K562 treated with DMSO at 1 percent for 12 hours (cell line): ENCODE measurements around the gene TMEM198. TPM values are rescaled to one million over a fixed set of nuclear protein-coding genes. Genes with fewer than 3 reads are reported as not detected.

Experiments
- total RNA-seq: library from RNA; unstranded; fragments of 300-600 nt; gene quantifications from 2 replicates; pipeline ENCODE4 v1.2.3, GENCODE V29; 2022; ENCODE audit not compliant: insufficient read depth

The TMEM198 gene
- total RNA-seq = 1.2 and 1.5 TPM in 2 replicates

GRCh38 chr2:219543596-219544358, at the start of gene TMEM198, which contains the start of gene CHPF:
Gene TMEM198, plus strand, starts transcription at chr2:219544028. Its CDS starts 700 bp downstream, at chr2:219544728.
Gene CHPF, minus strand, starts transcription at chr2:219543809. Its CDS starts 271 bp downstream, at chr2:219543538.

GRCh38 chr2:219498280-219499057, 45.4 kb upstream of the TMEM198 start, which contains the start of gene GMPPA:
Gene GMPPA, plus strand, starts transcription at chr2:219498891. Its CDS starts 1,085 bp downstream, at chr2:219499976.

GRCh38 chr2:219514196-219514761, 29.5 kb upstream of the TMEM198 start, which contains the start of gene ASIC4:
Gene ASIC4, plus strand, starts transcription at chr2:219514482. Its CDS starts 243 bp downstream, at chr2:219514725.

GRCh38 chr2:219571311-219572236, 27.7 kb downstream of the TMEM198 start, which contains the start of gene OBSL1:
Gene OBSL1, minus strand, starts transcription at chr2:219571539. Its CDS starts 307 bp downstream, at chr2:219571232.

DNA sequence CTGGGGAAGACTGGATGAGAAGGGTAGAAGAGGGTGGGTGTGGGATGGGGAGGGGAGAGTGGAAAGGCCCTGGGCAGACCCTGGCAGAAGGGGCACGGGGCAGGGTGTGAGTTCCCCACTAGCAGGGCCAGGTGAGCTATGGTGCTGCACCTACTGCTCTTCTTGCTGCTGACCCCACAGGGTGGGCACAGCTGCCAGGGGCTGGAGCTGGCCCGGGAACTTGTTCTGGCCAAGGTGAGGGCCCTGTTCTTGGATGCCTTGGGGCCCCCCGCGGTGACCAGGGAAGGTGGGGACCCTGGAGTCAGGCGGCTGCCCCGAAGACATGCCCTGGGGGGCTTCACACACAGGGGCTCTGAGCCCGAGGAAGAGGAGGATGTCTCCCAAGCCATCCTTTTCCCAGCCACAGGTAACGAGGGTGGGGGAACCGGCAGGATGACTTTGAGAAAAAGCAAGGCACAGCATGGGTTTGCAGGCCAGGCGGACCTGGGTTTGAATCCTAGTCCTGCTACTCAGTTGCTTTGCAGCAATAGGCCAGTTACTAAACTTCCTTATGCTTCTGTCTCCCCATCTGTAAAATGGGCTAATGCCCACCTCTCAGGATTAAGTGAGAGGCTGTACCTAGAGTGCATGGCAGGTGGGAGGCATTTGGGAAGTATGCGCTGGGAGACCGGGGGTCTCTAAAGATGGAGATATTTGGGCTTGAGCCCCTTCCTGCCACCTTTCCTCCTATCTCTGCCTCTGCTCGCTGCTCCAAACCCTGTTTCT, 28.6 kb downstream of the TMEM198 start, which contains the start of gene INHA:
Gene INHA, plus strand, starts transcription at position 74 of the 765 bp plus-strand sequence. Its CDS starts 65 bp downstream, at position 139.

GRCh38 chr2:219597552-219598307, 53.9 kb downstream of the TMEM198 start, which contains the start of gene STK11IP:
Gene STK11IP, plus strand, starts transcription at chr2:219597857. Its CDS starts 263 bp downstream, at chr2:219598120.

Other genes starting within 250 kb of the TMEM198 start
- gene PTPRN, start 234.6 kb upstream of the TMEM198 start, total RNA-seq = not detected in 2 replicates
- gene RESP18, start 211.3 kb upstream of the TMEM198 start, total RNA-seq = not detected in 2 replicates
- gene DNPEP, start 156.1 kb upstream of the TMEM198 start, total RNA-seq = 51.2 and 77.3 TPM in 2 replicates
- 15.2 and 15.7 TPM in 2 replicates for gene DES, start 125.7 kb upstream of the TMEM198 start, total RNA-seq
- gene SPEG, start 109.2 kb upstream of the TMEM198 start, total RNA-seq = 7.1 and 13.8 TPM in 2 replicates
- gene GMPPA, start 45.1 kb upstream of the TMEM198 start, total RNA-seq = 112 and 128 TPM in 2 replicates
- gene ASIC4, start 29.5 kb upstream of the TMEM198 start, total RNA-seq = 4.0 and 7.0 TPM in 2 replicates
- 66.8 and 74.6 TPM in 2 replicates for gene CHPF, start 219 bp upstream of the TMEM198 start, total RNA-seq
- gene OBSL1, start 27.5 kb downstream of the TMEM198 start, total RNA-seq = 29.2 and 37.7 TPM in 2 replicates
- 4.3 and 5.6 TPM in 2 replicates for gene INHA, start 28.3 kb downstream of the TMEM198 start, total RNA-seq
- gene STK11IP, start 53.8 kb downstream of the TMEM198 start, total RNA-seq = 6.1 and 8.7 TPM in 2 replicates
- not detected in 2 replicates for gene SLC4A3, start 83.6 kb downstream of the TMEM198 start, total RNA-seq